T-helper 9 cell (primary cell): ENCODE data around the gene OLFML3.

Experiments
- DNase-seq: peaks from one replicate; pipeline ENCODE4 v3.0.0-alpha.2; 2020

OLFML3 gene

DNA sequence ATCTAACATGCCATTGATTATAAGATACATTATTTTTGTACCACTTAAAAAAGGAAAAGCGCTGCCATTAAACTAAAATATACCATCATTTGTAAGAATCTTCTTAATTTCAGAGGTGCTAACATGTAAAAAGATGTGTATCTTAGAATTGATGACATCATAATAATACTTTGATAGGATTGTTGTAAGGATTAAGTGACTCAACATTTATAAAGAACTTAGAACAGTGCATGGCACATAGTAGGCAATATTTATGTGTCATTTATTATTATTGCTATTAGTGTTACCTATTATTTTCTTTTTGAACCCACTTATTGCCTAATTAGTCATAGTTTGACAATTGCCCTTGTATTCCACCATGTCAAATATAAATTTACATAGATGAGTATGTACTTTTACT is 28.4 kb upstream of the OLFML3 start:
- no peak for DNase-seq

DNA sequence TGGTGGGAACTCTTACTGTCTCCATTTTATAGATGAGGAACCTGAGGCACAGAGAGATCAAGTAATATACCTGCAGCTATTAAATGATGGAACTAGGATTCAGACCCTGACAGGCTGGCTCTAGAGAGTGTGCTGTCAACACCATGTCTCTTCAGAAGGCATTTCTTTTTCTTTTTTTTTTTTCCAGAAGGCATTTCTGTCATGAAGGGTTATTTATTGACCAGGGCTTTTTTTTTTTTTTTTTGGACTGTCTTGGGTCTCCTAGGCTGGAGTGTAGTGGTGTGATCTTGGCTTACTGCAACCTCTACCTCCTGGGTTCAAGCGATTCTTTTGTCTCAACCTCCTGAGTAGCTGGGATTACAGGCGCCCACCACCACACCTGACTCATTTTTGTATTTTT is 27.6 kb upstream of the OLFML3 start:
- DNase-seq = no peak

DNA sequence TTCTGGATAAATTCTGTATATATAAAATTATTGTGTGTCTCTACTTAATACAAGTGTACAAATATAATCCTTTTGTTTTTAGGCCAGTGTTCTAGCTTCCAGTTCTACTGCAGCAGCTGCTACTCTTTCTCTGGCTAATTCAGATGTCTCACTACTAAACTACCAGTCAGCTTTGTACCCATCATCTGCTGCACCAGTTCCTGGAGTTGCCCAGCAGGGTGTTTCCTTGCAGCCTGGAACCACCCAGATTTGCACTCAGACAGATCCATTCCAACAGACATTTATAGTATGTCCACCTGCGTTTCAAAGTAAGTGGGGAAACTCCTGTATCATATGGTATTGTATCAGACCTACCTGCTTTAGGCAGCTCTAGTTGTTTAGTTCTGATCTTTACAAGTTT is 21.3 kb upstream of the OLFML3 start:
- no peak for DNase-seq

DNA sequence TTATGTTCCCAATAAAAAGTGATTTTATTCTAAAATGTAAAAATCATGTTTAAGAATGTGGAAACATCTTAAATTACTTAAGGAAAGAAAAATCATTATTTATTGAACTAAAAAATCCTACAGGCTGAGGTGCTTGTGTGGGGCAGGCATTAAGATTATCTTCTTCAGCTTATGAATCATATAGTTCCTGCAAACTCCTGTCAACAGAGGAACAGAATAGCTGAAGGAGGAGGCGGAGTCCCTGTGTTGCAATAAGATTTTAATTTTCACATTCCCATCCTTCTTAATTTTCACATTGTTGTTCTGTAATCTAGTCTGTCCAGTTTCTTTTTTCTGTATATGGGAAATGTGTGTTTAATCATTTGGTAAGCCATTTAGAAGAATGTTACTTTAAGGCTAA is 20.6 kb upstream of the OLFML3 start:
- no peak for DNase-seq

DNA sequence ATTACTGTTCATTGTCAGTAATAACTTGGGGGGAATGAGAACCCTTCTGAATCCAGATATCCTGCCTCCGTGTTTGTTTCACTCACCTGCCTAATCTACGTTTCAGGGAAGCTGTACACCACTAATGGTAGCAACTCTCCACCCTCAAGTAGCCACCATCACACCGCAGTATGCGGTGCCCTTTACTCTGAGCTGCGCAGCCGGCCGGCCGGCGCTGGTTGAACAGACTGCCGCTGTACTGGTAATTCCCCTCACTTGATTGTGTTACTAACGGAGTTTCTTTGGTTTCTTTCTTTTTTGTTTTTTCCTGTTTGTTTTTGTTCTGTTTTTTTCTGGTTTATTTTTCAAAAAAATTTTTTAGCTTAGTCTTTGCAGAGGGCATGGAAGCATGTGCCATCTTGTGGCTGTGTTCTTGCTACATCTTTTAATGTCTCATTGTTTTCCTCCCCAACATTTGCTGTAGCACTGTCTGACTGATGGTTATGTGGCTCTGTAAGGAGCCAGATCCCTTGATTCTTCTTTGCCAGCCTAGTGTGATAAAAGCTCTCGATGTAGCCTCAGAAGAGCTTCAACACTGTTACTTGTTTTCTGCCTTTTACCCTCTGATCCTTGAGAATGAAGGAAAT is 15.9 kb upstream of the OLFML3 start:
- no peak for DNase-seq

DNA sequence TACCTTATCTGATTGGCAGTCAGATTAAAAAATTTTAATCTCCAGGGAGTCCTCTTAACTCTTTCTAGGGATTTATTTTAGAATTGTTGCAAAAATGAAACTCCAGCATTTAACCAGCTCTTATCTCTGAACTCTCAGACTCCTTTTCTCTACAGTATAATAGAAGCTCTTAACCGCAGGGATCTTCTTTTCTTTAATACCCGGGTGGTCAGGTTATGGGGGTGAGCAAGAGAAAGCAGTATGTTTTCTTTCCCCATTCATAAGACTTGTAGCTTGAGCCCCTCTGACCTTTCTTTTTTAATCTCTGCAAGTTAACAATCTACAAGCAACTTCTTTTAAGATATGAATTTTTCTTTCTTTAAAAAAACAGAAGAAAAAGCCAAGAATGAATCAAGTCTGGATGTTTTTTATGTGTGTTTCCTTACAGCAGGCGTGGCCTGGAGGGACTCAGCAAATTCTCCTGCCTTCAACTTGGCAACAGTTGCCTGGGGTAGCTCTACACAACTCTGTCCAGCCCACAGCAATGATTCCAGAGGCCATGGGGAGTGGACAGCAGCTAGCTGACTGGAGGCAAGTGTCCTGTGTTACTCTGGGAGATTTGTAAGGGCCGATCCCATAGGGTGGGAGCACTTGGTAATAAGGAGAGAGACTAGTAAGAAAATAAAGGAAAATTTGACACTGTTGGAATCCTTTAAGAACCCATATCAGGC is 13.4 kb upstream of the OLFML3 start:
- DNase-seq = no peak

DNA sequence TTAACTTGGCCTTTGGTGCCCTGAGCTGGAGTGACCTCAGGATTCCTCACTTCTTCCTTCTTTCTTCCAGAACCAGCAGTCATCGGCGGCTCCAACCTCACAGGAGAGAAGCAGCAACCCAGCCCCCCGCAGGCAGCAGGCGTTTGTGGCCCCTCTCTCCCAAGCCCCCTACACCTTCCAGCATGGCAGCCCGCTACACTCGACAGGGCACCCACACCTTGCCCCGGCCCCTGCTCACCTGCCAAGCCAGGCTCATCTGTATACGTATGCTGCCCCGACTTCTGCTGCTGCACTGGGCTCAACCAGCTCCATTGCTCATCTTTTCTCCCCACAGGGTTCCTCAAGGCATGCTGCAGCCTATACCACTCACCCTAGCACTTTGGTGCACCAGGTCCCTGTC is 6.3 kb upstream of the OLFML3 start:
- DNase-seq = no peak

DNA sequence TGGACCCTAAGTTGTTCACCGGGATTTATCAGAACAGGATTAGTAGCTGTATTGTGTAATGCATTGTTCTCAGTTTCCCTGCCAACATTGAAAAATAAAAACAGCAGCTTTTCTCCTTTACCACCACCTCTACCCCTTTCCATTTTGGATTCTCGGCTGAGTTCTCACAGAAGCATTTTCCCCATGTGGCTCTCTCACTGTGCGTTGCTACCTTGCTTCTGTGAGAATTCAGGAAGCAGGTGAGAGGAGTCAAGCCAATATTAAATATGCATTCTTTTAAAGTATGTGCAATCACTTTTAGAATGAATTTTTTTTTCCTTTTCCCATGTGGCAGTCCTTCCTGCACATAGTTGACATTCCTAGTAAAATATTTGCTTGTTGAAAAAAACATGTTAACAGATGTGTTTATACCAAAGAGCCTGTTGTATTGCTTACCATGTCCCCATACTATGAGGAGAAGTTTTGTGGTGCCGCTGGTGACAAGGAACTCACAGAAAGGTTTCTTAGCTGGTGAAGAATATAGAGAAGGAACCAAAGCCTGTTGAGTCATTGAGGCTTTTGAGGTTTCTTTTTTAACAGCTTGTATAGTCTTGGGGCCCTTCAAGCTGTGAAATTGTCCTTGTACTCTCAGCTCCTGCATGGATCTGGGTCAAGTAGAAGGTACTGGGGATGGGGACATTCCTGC is 3.9 kb upstream of the OLFML3 start:
- DNase-seq = no peak

DNA sequence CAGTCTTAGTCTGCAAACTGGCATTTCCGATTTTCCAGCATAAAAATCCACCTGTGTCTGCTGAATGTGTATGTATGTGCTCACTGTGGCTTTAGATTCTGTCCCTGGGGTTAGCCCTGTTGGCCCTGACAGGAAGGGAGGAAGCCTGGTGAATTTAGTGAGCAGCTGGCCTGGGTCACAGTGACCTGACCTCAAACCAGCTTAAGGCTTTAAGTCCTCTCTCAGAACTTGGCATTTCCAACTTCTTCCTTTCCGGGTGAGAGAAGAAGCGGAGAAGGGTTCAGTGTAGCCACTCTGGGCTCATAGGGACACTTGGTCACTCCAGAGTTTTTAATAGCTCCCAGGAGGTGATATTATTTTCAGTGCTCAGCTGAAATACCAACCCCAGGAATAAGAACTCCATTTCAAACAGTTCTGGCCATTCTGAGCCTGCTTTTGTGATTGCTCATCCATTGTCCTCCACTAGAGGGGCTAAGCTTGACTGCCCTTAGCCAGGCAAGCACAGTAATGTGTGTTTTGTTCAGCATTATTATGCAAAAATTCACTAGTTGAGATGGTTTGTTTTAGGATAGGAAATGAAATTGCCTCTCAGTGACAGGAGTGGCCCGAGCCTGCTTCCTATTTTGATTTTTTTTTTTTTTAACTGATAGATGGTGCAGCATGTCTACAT is 2.5 kb upstream of the OLFML3 start:
- DNase-seq = no peak

DNA sequence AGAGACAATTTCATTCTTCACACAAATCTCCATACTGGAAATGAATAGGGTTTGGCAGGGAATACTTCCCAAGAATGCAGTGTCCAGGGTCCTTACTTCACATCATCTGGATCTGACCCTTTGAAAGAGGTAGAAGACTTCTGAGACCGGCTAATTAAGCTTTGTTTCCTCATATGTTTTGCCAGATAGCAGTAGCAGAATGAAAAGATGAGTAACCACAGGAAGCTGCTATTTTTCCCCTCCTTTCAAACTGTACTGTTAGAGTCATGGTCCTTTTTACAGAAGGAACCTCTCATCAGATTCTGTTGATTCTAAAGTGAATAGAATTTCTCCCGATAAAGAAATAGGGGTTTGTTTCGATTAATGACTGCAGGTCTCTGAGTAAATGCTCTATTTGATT is 1.4 kb upstream of the OLFML3 start:
- no peak for DNase-seq

DNA sequence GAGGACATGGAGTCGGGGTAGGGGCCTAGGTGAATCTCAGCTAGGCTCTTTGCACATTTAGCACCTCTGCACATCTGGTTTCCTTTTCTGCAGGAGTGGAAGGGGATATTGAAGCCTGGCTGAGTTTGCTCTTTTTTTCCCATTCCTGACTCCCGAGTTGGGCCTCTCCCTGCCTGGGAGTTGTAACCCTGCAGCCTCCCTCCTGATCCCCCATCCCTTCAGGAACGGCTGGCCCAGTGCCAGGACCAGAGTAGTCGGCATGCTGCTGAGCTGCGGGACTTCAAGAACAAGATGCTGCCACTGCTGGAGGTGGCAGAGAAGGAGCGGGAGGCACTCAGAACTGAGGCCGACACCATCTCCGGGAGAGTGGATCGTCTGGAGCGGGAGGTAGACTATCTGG is 836 bp downstream of the OLFML3 start:
- no peak for DNase-seq

DNA sequence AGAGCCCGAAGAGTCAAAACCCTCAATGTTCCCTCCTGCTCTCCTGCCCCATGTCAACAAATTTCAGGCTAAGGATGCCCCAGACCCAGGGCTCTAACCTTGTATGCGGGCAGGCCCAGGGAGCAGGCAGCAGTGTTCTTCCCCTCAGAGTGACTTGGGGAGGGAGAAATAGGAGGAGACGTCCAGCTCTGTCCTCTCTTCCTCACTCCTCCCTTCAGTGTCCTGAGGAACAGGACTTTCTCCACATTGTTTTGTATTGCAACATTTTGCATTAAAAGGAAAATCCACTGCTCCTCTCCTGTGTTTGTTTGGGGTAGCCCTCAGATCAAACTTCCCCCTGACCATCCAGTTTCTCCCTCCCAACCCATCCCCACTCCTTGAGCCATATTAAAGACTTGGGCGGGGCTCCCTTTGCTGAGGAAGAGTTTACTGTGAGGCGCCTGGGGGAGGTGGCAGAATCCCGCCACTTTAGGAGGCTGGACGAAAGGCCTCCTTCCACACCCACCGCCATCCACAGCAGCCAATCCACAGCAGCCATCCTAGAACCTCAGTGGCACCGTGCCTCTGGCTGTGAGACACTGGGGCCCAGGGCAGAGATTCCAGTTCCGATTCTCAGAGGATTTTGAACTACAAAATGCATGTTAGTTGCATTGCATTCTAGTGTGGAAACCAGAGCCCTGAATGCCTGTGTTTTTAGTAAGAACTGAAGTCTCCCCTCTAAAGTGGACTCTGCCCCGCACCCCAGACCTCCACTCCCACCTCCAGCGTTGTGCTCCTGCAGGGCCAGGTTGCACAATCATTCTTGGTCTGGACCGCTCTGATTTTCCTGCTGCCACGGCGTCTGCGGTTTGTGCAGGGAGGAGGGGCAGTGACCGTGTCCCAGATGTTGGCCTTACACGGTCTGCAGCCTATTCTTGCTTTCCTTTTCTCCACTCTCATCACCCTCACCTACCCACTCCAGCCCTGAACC is 3.0 kb downstream of the OLFML3 start:
- no peak for DNase-seq

DNA sequence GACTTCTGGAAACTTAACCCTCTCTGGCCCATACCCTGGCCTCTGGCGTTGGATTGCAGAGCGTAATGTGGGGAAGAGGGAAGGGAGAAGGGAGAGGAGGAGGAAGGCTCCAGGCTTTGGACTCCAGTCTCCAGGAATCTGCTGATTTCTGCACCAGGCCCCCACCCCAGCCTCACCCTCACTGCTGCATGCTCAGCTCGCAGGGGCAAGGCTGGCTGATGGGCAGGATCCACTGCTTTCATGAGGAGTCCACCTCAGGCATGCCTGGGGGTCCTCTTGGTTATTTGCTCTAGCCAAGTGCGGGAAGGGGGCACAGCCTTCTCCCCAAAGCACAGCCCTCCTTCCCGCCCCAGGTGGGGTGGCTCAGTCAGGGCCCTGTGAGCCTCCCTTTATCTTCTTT is 3.7 kb downstream of the OLFML3 start:
- no peak for DNase-seq

DNA sequence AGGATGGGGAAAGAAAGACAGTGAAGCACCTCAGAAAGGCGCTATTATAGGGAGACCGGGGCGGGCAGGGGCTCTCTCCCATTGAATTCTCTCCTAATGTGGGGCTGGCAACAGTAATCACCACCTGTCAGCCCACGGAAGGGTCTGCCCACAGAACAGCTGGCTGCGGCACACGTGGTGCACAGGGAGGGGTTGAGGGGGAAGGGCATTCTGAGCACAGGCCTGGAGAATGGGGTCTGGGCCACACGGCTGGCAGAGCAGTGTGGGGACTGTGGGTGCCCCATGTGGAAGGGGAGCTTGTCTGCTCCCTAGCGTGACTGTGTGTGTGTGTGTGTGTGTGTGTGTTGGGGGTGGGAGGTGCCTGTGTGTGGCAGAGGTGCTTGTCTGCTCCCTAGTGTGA is 4.1 kb downstream of the OLFML3 start:
- no peak for DNase-seq

DNA sequence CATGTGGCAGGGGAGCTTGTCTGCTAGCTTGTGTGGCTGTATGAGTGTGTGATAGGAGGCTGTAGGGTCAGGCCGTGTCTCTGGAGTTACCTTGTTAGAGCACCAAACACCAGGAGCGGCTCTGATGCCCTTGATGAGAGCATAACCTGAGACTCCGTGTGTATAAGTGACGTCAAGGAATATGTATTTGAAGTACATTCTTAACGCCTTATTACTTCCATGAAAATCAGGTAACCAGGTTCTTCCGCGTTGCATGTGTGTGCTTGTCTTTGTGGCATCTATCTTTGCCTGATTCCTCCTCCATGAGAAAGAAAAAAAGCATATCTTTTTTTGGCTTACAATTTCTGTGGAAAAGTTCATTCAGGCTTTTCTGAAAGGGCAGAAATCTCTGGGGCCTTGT is 4.6 kb downstream of the OLFML3 start:
- no peak for DNase-seq

DNA sequence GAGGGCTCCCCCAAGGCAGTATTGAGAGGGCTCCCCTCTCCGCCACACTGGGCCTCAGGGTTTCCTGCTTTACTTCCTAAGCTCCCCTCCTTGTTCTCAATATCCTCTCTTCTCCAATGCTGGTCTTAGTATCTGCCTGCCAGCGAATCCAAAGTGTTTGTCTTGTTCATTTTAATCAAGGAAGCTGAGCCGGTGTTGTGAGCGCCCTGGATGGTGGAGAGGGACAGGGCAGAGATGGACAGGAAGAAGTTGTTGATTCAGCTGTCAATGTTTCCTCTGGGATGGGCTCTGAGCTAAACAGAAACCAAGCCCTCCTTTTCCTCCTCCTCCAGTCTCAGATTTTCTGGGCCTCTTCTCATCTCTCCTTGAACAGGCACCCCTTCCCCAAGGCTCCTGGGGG is 5.4 kb downstream of the OLFML3 start:
- no peak for DNase-seq

DNA sequence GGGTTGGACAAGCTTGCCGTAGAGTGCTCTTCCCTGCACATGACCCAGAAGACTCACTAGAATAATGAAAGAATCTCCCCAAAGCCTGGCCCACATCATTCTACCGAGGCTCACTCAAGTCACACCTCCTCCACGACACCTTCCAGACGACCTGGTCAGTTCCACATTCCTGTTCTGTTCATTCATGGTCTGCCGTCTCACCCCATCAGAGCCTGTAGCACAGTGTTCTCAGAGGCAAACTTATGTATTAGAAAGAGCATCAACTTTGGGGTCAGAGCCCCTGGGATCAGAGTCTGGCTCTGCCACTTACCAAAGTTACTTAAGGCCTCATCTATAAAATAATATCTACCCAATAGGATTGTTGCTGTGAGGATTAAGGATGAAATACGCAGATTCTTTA is 7.5 kb downstream of the OLFML3 start:
- DNase-seq = no peak

DNA sequence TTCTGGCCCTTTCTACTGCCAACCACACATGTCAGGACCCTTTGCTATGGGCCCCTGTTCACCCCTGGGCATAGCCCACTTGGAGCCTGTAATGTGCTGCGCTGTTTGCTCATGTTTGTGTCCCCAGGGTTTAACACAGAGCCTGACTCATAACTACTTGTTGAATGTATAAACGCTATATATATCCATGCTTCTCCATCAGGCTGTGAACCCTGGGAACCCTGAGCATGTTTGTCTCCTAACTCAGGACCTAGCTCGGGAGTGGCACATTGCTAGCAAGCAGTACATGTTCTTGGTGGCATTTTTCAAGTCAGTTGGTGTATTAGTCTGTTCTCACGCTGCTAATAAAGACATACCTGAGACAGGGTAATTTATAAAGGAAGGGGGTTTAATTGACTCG is 8.0 kb downstream of the OLFML3 start:
- DNase-seq = no peak

DNA sequence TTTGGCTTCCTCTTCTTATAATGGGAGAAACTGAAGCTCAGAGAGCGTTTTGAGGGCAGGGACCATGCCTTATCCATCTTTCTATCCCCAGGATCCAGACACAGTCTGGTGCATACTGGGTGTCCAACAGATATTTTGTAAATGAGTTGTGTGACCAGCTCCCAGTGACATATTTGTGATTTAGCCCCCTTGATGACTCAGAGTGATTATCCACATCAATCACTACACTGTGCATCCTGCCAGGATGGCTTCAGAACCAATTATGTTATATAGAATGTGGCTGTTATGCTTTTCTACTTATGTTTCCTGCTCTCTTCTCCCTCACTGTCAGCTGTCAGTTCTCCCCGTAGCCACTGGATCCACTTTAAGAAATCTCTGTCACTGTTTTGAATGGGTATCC is 11.3 kb downstream of the OLFML3 start:
- no peak for DNase-seq

DNA sequence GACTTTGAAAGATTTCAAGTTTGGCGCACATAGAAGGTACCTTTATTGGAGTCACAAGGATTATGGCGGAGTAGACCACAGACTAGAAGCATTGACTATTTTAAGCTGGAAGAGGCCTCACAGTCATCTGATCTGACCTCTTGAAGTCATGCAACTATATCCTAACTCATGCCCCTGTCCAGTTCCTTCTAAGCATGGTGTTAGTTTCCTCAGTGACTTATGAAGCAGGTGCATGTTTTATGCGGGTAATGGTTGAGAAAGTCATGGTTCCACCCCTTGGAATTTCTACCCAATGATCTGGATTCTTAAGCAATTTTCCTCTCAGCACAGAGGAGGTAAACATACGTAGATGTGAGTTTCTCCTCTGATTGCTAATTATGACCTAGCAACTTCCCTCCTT is 11.7 kb downstream of the OLFML3 start:
- DNase-seq = no peak

DNA sequence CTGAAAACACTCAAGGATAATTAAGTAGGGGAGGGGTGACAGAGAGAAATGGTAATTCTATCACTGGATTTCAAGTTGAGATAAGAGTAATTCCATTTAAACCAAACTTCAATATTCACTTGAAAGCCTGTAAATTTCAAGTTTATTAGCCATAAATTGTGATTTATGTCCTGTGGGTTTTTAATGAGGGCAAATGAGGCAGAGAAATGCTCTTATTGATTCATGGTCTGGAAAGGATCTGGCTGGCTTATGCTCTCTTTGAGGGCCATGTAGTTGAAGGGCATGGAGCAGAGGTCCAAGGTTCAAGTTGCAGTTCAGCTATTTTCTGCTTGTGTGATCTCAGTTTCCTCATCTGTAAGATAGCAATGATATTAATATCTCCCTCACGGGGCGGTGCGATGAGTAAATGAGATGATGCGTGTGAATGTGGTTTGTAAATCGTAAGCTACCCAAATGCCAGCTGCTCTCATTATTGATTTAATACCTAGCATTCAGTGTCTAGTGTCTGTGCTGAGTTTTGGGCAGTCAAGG is 12.3 kb downstream of the OLFML3 start:
- DNase-seq = no peak

DNA sequence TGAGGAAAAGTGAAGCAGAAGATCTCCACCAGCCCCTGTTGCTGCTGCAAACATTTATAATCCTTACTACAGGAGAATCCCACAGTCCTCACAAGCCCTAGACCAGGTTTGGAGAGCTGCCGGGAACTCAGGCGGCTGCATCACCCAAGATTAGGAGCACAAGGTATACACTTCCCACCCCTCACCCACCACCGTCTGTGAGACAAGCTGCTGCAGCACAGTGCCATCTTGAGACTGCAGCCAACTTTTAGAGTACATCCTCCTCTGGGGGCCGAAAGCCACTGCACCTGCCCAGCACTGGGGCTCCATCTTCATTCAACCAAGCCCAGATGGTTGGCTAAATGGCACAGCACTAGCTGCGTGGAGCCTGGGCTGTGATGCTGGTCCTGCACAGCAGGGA is 13.8 kb downstream of the OLFML3 start:
- DNase-seq = no peak
